HCT116 (cell line): ENCODE measurements around the gene EIF3B. TPM values are rescaled to one million over a fixed set of nuclear protein-coding genes. Genes with fewer than 3 reads are reported as not detected.
A peak's percentile ranks its signal among the peaks of the same experiment; 100 is the strongest.

ENCODE experiments used
- ATAC-seq: fragments of 200-7000 bp; cut with Tn5 transposase; 2 replicates; pipeline ENCODE4 v1.9.1; 2020; ENCODE audit warnings: mild to moderate bottlenecking, moderate library complexity
- BruUV-seq: library from RNA; stranded (reverse); fragments of 400-500 nt; replicated peaks from 2 replicates; lab custom pipeline; 2021; lab: Mats Ljungman, UMichigan
- CTCF ChIA-PET: fragments of 300-600 bp; sonication (Branson Sonifier 250); formaldehyde crosslinking; loops from one replicate; lab custom pipeline; 2021; ENCODE audit warnings: antibody characterized with exemption; lab: Charles Lee
- POLR2A ChIA-PET: fragments of 300-600, 350-600 bp; sonication (Branson Sonifier 250); formaldehyde crosslinking; loops from one replicate; lab custom pipeline; 2021; ENCODE audit warnings: antibody characterized with exemption; lab: Charles Lee
- RAD21 ChIA-PET, 2 experiments: fragments of 300-600 bp; sonication (Branson Sonifier 250); formaldehyde crosslinking; loops; one replicate each; lab custom pipeline; 2023; ENCODE audit warnings: low total read pairs in 2 of 2; ENCODE audit not compliant: uncharacterized antibody in 2 of 2, unreplicated experiment in 2 of 2, low non-redundant PET in 1 of 2; lab: Charles Lee
- DNase-seq: peaks from one replicate; pipeline ENCODE4 v3.0.0-alpha.2; 2010; ENCODE audit warnings: low read depth, low spot score
- H2AFZ ChIP-seq: fragments of 200-600 bp; shearing (Covaris generic), sonication (generic); 2 replicates; pipeline ENCODE4 v1.6.1; 2017; ENCODE audit warnings: low read depth, mixed run types, mixed read lengths, antibody characterized with exemption, low read length; ENCODE audit not compliant: poor library complexity, severe bottlenecking
- H3K27ac ChIP-seq: 2 replicates; pipeline ENCODE4 v1.5.1; 2012; ENCODE audit warnings: low read depth, low read length
- H3K27me3 ChIP-seq: fragments of 200-600 bp; sonication (generic); 2 replicates; pipeline ENCODE4 v1.6.1; 2016; ENCODE audit warnings: mixed run types, low read length, mixed read lengths; ENCODE audit not compliant: insufficient read depth
- H3K36me3 ChIP-seq, 2 experiments: fragments of 200-500 bp in 1 of 2; fragments of 200-600 bp in 1 of 2; sonication (Bioruptor generic) in 1 of 2; sonication (generic) in 1 of 2; 2 replicates each; pipeline versions ENCODE4 v1.5.1 to v1.6.1; 2014 to 2016; ENCODE audit warnings: low read length in 2 of 2, inconsistent platforms in 1 of 2, mixed read lengths in 1 of 2, mixed run types in 1 of 2; ENCODE audit not compliant: insufficient read depth in 2 of 2, control insufficient read depth in 1 of 2
- H3K4me1 ChIP-seq, 2 experiments: fragments of 200-600 bp in 1 of 2; sonication (generic) in 1 of 2; 2 replicates each; pipeline versions ENCODE4 v1.5.1 to v1.6.1; 2012 to 2017; ENCODE audit warnings: low read length in 2 of 2, inconsistent platforms in 1 of 2, mild to moderate bottlenecking in 1 of 2, mixed read lengths in 1 of 2, mixed run types in 1 of 2, moderate library complexity in 1 of 2; ENCODE audit not compliant: insufficient read depth in 2 of 2, control insufficient read depth in 1 of 2
- H3K4me2 ChIP-seq: fragments of 200-600 bp; sonication (generic); 2 replicates; pipeline ENCODE4 v1.6.1; 2017; ENCODE audit warnings: mixed run types, low read length, mixed read lengths
- H3K4me3 ChIP-seq, 2 experiments: fragments of 200-600 bp in 1 of 2; sonication (generic) in 1 of 2; replicated peaks in 1 of 2; 2 replicates each; pipeline ENCODE4 v1.5.1; 2011 to 2016; ENCODE audit warnings: low read length in 2 of 2, control low read depth in 1 of 2, low read depth in 1 of 2, mild to moderate bottlenecking in 1 of 2, mixed read lengths in 1 of 2, mixed run types in 1 of 2
- H3K79me2 ChIP-seq: fragments of 200-600 bp; sonication (generic); 2 replicates; pipeline ENCODE4 v1.6.1; 2017; ENCODE audit warnings: mild to moderate bottlenecking, mixed run types, low read length, moderate library complexity, mixed read lengths; ENCODE audit not compliant: insufficient read depth
- H3K9ac ChIP-seq: fragments of 200-600 bp; sonication (generic); 2 replicates; pipeline ENCODE4 v1.6.1; 2016; ENCODE audit warnings: low read length, mixed read lengths
- H3K9me2 ChIP-seq: fragments of 200-600 bp; sonication (generic), shearing (Covaris generic); 2 replicates; pipeline ENCODE4 v1.6.1; 2017; ENCODE audit warnings: mixed run types, mild to moderate bottlenecking, moderate library complexity; ENCODE audit not compliant: insufficient read depth
- H3K9me3 ChIP-seq, 2 experiments: fragments of 200-500 bp in 1 of 2; fragments of 200-600 bp in 1 of 2; sonication (Bioruptor generic) in 1 of 2; sonication (generic) in 1 of 2; 2 replicates each; pipeline ENCODE4 v1.6.1; 2014 to 2017; ENCODE audit warnings: low read length in 2 of 2, mixed read lengths in 2 of 2, inconsistent platforms in 1 of 2, low read depth in 1 of 2, mild to moderate bottlenecking in 1 of 2, mixed run types in 1 of 2, moderate library complexity in 1 of 2; ENCODE audit not compliant: control insufficient read depth in 1 of 2, insufficient read depth in 1 of 2
- H4K20me1 ChIP-seq: fragments of 200-600 bp; sonication (generic), shearing (Covaris generic); 2 replicates; pipeline ENCODE4 v1.6.1; 2017; ENCODE audit warnings: mixed run types, mild to moderate bottlenecking, moderate library complexity; ENCODE audit not compliant: insufficient read depth
- CEBPB ChIP-seq: IDR thresholded peaks from 2 replicates; pipeline ENCODE4 v1.6.1; 2012; ENCODE audit warnings: low read depth
- CTCF ChIP-seq, 3 experiments: fragments of 200-600 bp in 1 of 3; sonication (generic) in 1 of 3; IDR thresholded peaks in 2 of 3; conservative IDR thresholded peaks in 1 of 3; 2 replicates each; pipeline ENCODE4 v1.5.1; 2012 to 2017; ENCODE audit warnings: low read depth in 2 of 3, low read length in 2 of 3, antibody characterized with exemption in 1 of 3, borderline replicate concordance in 1 of 3, control low read depth in 1 of 3, mild to moderate bottlenecking in 1 of 3, mixed read lengths in 1 of 3, mixed run types in 1 of 3, moderate library complexity in 1 of 3; ENCODE audit not compliant: insufficient read depth in 1 of 3
- EGR1 ChIP-seq: IDR thresholded peaks from 2 replicates; pipeline ENCODE4 v1.6.1; 2012; ENCODE audit warnings: low read depth
- ELF1 ChIP-seq: IDR thresholded peaks from 2 replicates; pipeline ENCODE4 v1.6.1; 2012; ENCODE audit warnings: low read depth, borderline replicate concordance
- EZH2 ChIP-seq: fragments of 200-600 bp; sonication (generic); IDR thresholded peaks from 2 replicates; pipeline ENCODE4 v1.6.1; 2017; ENCODE audit warnings: antibody characterized with exemption, mixed run types
- FOSL1 ChIP-seq: IDR thresholded peaks from 2 replicates; pipeline ENCODE4 v1.6.1; 2012; ENCODE audit warnings: low read depth
- JUND ChIP-seq: IDR thresholded peaks from 2 replicates; pipeline ENCODE4 v1.6.1; 2012
- MAX ChIP-seq: IDR thresholded peaks from 2 replicates; pipeline ENCODE4 v1.6.1; 2012
- POLR2A ChIP-seq: IDR thresholded peaks from 2 replicates; pipeline ENCODE4 v1.7.0; 2011; ENCODE audit warnings: borderline replicate concordance; ENCODE audit not compliant: insufficient read depth, insufficient read length; ENCODE audit errors: extremely low read depth
- POLR2AphosphoS5 ChIP-seq: IDR thresholded peaks from 2 replicates; pipeline ENCODE4 v1.6.1; 2011; ENCODE audit warnings: mild to moderate bottlenecking, low read depth, low read length, moderate library complexity
- REST ChIP-seq: IDR thresholded peaks from 2 replicates; pipeline ENCODE4 v1.6.1; 2012; ENCODE audit warnings: low read depth
- SIN3A ChIP-seq: IDR thresholded peaks from 2 replicates; pipeline ENCODE4 v1.6.1; 2012; ENCODE audit warnings: low read depth
- SP1 ChIP-seq: IDR thresholded peaks from 2 replicates; pipeline ENCODE4 v1.6.1; 2012; ENCODE audit warnings: low read depth
- TCF7L2 ChIP-seq: IDR thresholded peaks from 2 replicates; pipeline ENCODE4 v1.7.0; 2011; ENCODE audit warnings: borderline replicate concordance, inconsistent platforms; ENCODE audit not compliant: insufficient read depth, insufficient read length; ENCODE audit errors: extremely low read depth
- YY1 ChIP-seq: IDR thresholded peaks from 2 replicates; pipeline ENCODE4 v1.6.1; 2011; ENCODE audit warnings: low read length, low read depth, moderate library complexity, mild to moderate bottlenecking; ENCODE audit not compliant: insufficient replicate concordance; ENCODE audit errors: extremely low read depth
- ZBTB33 ChIP-seq: IDR thresholded peaks from 2 replicates; pipeline ENCODE4 v1.6.1; 2011; ENCODE audit warnings: mild to moderate bottlenecking, low read length, moderate library complexity; ENCODE audit not compliant: insufficient replicate concordance; ENCODE audit errors: extremely low read depth
- ZFX ChIP-seq: fragments of 450-650 bp; IDR thresholded peaks from 2 replicates; pipeline ENCODE4 v1.6.1; 2017
- ZNF274 ChIP-seq: fragments of 200-500 bp; sonication (Bioruptor generic); IDR thresholded peaks from 2 replicates; pipeline ENCODE4 v1.6.1; 2014; ENCODE audit warnings: mild to moderate bottlenecking, low read depth, low read length, inconsistent platforms
- intact Hi-C: fragments of 100-400 bp; cut with micrococcal nuclease; formaldehyde crosslinking; loops from 2 replicates; pipeline ENCODE4 v1.10.0; 2022
- total RNA-seq: library from RNA; stranded (reverse); gene quantifications from one replicate; pipeline ENCODE4 v1.2.1, GENCODE V29; 2021; ENCODE audit not compliant: unreplicated experiment

EIF3B gene
- total RNA-seq, 1 experiment from 2014 or later, result 324 TPM

- CTCF ChIA-PET, result no interaction called here
- H2AFZ ChIP-seq, result no peak overlapping the region
- H3K4me2 ChIP-seq, result peak overlapping the region; percentile 90
- peak overlapping the region; percentile 78 for H3K27ac ChIP-seq
- no peaks in the 10 kb centered on the region for H3K9me3 ChIP-seq
- no peaks in the 10 kb centered on the region for H3K9me2 ChIP-seq
- H3K4me1 ChIP-seq, result peaks cover 6 to 33% of the 10 kb centered on the region in 2 experiments
- peak overlapping the region; percentile 97 for H3K9ac ChIP-seq
- TF ChIP-seq POLR2A (no peak), FOSL1 (no peak), ZNF274 (no peak), MAX (no peak), YY1 (no peak), EZH2 (no peak), REST (no peak), SP1 (no peak), TCF7L2 (no peak), CTCF (IDR thresholded peaks at IDR 0.05 in 2 of 3, conservative IDR thresholded peaks at IDR 0.05 in 1 of 3; ENCODE audit: borderline replicate concordance in 1 of 3, insufficient read depth in 1 of 3, low read depth in 2 of 3, low read length in 2 of 3) (no peak), EGR1 (no peak), ELF1 (no peak), SIN3A (no peak), CEBPB (no peak), ZBTB33 (no peak), JUND (no peak), POLR2AphosphoS5 (0 out of 2 replicates have a peak, but pooled peaks have one; percentile 16), ZFX (peak; percentile 99)
- peaks cover 13 to 37% of the 10 kb centered on the region in 2 experiments for H3K36me3 ChIP-seq
- RAD21 ChIA-PET, result no interaction called here
- ATAC-seq (peak; percentile 20), DNase-seq (no peak)
- H3K4me3 ChIP-seq, result peak overlapping the region; percentile 98 to 99
- H4K20me1 ChIP-seq, result peaks cover 42% of the 10 kb centered on the region; the same call in 1 of the 2 replicates
- peaks cover 58% of the 10 kb centered on the region for H3K79me2 ChIP-seq
- H3K27me3 ChIP-seq, result no peaks in the 10 kb centered on the region
- BruUV-seq, result no TSS peak
- intact Hi-C loops, result loop anchor here (2.0 kb wide), 1 partner anchor 40 kb away; the partner anchor contains the start of gene SNX8
- POLR2A ChIA-PET, result no interaction called here
These were observed 495 bp downstream of the EIF3B start for GRCh38 chr7:2354939-2355704.
